Endothelial cell of umbilical vein (primary cell): ENCODE results near the gene CHTF8.
A peak's percentile ranks its signal among the peaks of the same experiment; 100 is the strongest.

Experiments used
- EZH2 ChIP-seq: IDR thresholded peaks from 2 replicates; pipeline ENCODE4 v1.6.1; 2012; ENCODE audit warnings: borderline replicate concordance, low read depth, mild to moderate bottlenecking, moderate library complexity, low read length, inconsistent platforms; ENCODE audit not compliant: severe bottlenecking
- FOS ChIP-seq: IDR thresholded peaks from 2 replicates; pipeline ENCODE4 v1.6.1; 2011; ENCODE audit warnings: mild to moderate bottlenecking, low read length, moderate library complexity, borderline replicate concordance; ENCODE audit not compliant: insufficient read depth
- MYC ChIP-seq: IDR thresholded peaks from one replicate; pipeline ENCODE4 v1.6.1; 2011; ENCODE audit warnings: mild to moderate bottlenecking, low read depth, low read length
- POLR2A ChIP-seq: IDR thresholded peaks from 2 replicates; pipeline ENCODE4 v1.6.1; 2012; ENCODE audit warnings: low read depth, mild to moderate bottlenecking, control low read depth, low read length
- POLR2AphosphoS5 ChIP-seq: IDR thresholded peaks from 2 replicates; pipeline ENCODE4 v1.6.1; 2012; ENCODE audit warnings: low read depth, mild to moderate bottlenecking, control low read depth, low read length, moderate library complexity; ENCODE audit not compliant: insufficient read depth
- TF ChIP-seq, protein P1 (sequence below), 2 donors: IDR thresholded peaks; 1 replicate in 1 of 2; 2 replicates in 1 of 2; pipeline ENCODE4 v1.5.1; 2011; ENCODE audit warnings: low read length in 2 of 2, mild to moderate bottlenecking in 2 of 2, moderate library complexity in 2 of 2, control low read depth in 1 of 2, inconsistent platforms in 1 of 2, low read depth in 1 of 2; ENCODE audit not compliant: insufficient read depth in 1 of 2; ENCODE audit errors: extremely low read depth in 1 of 2

DNA sequence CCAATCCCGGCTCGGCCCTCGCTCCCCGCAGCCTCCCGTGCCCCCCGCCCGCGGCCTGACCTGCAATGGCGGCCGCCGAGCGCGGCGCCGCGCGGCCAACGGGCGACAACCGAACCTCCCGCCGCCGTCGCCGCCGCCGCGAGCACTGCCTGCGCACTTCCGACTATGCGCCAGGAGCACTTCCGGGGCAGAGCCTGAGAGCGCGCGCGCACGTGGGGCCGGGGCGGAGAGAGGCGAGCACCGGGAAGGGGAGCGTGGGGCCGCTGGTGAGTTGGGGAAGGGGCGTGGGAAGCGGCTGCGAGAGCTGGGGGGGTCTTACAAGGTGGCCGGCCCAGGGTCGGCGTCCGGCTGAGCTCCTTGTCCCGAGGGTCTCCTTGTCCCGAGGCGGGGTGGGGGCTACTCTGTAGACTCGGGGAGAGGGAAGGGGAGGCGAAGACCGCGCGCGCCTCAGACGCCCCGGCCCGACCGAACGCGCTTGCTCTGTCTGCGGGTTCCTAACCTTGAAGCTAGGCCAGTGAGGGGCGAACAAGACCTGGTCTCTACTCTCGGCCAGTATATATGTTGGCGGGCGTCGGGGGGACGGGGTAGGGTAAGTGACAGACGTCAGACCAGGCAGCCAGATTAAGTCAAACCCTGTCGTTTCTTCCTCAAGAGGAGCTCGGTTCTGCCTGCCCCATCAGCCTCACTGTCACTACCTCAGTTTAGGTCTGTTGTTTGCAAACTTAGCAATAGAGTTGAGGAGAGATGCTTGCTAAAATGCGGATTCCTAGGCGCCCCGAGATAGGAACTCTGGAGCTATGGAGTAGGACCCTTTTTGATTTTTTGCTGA is at the start of gene CHTF8, which contains the start of gene UTP4:
- TF ChIP-seq, protein P1, sequence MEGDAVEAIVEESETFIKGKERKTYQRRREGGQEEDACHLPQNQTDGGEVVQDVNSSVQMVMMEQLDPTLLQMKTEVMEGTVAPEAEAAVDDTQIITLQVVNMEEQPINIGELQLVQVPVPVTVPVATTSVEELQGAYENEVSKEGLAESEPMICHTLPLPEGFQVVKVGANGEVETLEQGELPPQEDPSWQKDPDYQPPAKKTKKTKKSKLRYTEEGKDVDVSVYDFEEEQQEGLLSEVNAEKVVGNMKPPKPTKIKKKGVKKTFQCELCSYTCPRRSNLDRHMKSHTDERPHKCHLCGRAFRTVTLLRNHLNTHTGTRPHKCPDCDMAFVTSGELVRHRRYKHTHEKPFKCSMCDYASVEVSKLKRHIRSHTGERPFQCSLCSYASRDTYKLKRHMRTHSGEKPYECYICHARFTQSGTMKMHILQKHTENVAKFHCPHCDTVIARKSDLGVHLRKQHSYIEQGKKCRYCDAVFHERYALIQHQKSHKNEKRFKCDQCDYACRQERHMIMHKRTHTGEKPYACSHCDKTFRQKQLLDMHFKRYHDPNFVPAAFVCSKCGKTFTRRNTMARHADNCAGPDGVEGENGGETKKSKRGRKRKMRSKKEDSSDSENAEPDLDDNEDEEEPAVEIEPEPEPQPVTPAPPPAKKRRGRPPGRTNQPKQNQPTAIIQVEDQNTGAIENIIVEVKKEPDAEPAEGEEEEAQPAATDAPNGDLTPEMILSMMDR (IDR thresholded peaks at IDR 0.05; ENCODE audit: extremely low read depth in 1 of 2, insufficient read depth in 1 of 2, low read depth in 1 of 2, low read length in 2 of 2): no peak
- TF ChIP-seq EZH2 (no peak), POLR2AphosphoS5 (peak; percentile 73), POLR2A (no peak), FOS (no peak), MYC (peak; percentile 85)
